Dedifferentiated amniotic fluid mesenchymal stem cell (primary cell): ENCODE measurements around the gene DPP6.

Source experiments
- DNase-seq: peaks from one replicate; pipeline ENCODE4 v3.0.0-alpha.2; 2016; ENCODE audit errors: extremely low spot score

The DPP6 gene

GRCh38 chr7:154592388-154592787 is 540.2 kb downstream of the DPP6 start:
- no peak for DNase-seq

- DNase-seq: no peak
Measured at GRCh38 chr7:154598396-154598795, 546.2 kb downstream of the DPP6 start.

GRCh38 chr7:154598864-154599263 is 546.7 kb downstream of the DPP6 start:
- DNase-seq: no peak

- DNase-seq: no peak
Measured at GRCh38 chr7:154610903-154611302, 558.7 kb downstream of the DPP6 start.

- DNase-seq: no peak
Measured at GRCh38 chr7:154613811-154614210, 561.6 kb downstream of the DPP6 start.

GRCh38 chr7:154620141-154620755 is 568.0 kb downstream of the DPP6 start:
- no peak for DNase-seq

GRCh38 chr7:154623399-154623798 is 571.2 kb downstream of the DPP6 start:
- no peak for DNase-seq

GRCh38 chr7:154627646-154628290 is 575.6 kb downstream of the DPP6 start:
- no peak for DNase-seq

GRCh38 chr7:154628556-154628955 is 576.4 kb downstream of the DPP6 start:
- no peak for DNase-seq

GRCh38 chr7:154631162-154631561 is 579.0 kb downstream of the DPP6 start:
- no peak for DNase-seq

GRCh38 chr7:154633641-154634040 is 581.4 kb downstream of the DPP6 start:
- no peak for DNase-seq

GRCh38 chr7:154638286-154638685 is 586.1 kb downstream of the DPP6 start:
- no peak for DNase-seq

- no peak for DNase-seq
Measured at GRCh38 chr7:154640266-154640865, 588.2 kb downstream of the DPP6 start.

GRCh38 chr7:154640917-154641316 is 588.7 kb downstream of the DPP6 start:
- no peak for DNase-seq

- DNase-seq: no peak
Measured at GRCh38 chr7:154644366-154644765, 592.2 kb downstream of the DPP6 start.

- DNase-seq: no peak
Measured at GRCh38 chr7:154646126-154647013, 594.2 kb downstream of the DPP6 start.

- DNase-seq: no peak
Measured at GRCh38 chr7:154647625-154648024, 595.4 kb downstream of the DPP6 start.

GRCh38 chr7:154649015-154649414 is 596.8 kb downstream of the DPP6 start:
- no peak for DNase-seq

- DNase-seq: no peak
Measured at GRCh38 chr7:154649434-154649833, 597.2 kb downstream of the DPP6 start.

GRCh38 chr7:154650275-154650674 is 598.1 kb downstream of the DPP6 start:
- DNase-seq: no peak

- DNase-seq: no peak
Measured at GRCh38 chr7:154651501-154651900, 599.3 kb downstream of the DPP6 start.

- DNase-seq: no peak
Measured at GRCh38 chr7:154652564-154652963, 600.4 kb downstream of the DPP6 start.
